HG02938 (cell line): Measurements from ENCODE around the gene KIRREL1.
"Not testable (repeated sequence)": the region's sequence is repeated elsewhere in the genome, so short reads cannot be mapped to it uniquely, and the experiment has no call there.

Experiments
- ATAC-seq: cut with Tn5 transposase; IDR thresholded peaks from one replicate; pipeline ENCODE4 v1.9.1; 2021; ENCODE audit warnings: mild to moderate bottlenecking, moderate library complexity; ENCODE audit not compliant: unreplicated experiment

Gene KIRREL1

DNA sequence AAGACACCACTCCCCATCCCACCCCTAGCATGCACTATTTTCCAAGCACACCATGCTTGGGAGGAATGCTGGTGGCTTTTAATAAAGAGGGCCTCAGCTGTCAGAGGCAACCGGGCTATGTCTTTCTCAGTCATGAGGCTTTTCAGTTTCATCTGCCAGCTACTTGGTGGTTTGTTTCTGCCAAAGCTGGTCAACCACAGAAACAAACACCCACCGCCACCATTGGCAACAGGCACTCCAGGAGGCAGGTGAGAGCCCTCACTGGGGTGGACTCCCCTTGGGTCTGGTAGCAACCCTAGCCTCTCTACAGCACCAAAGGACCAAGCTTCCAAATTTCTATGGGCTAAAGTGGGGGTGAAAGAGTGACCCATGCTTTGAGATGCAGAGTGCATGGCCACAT lies 133.0 kb downstream of the KIRREL1 start:
- ATAC-seq = peak; percentile 43

DNA sequence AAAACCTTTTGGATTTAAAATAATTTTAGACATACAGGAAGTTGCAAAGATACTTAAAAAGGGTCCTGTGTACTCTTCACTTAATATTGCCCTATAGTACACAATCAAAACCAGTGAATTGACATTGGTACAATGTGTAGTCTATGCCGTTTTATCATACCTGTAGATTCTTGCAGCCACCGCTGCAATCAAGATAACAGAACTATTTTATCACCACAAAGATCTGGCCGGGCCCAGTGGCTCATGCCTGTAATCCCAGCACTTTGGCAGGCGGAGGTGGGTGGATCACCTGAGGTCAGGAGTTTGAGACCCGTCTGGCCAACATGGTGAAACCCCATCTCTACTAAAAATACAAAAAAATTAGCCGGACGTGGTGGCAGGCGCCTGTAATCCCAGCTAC lies 135.1 kb downstream of the KIRREL1 start:
- not testable (repeated sequence) for ATAC-seq

- ATAC-seq = no peak
Measured at GRCh38 chr1:158131217-158131616, 137.8 kb downstream of the KIRREL1 start.

DNA sequence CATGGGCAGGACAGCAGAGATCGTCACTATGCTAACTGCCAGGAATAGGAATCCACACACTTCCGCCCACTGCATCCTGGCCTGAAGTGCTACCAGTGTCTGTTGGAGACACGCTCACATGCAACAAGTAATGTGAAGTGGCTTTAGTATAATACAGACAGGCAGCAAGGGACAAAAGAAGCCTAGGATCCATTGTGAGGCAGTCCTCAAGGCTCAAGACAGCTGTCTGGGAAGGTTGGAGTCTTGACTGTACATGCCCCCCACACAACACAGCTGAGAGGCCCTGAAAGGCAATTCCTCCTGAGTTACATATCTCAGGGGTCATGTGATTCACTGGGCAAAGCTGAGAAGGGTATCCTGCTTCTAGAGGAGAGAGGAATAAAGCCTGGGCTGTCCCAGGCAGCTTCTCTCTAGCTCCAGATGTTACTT lies 147.3 kb downstream of the KIRREL1 start:
- ATAC-seq = no peak

GRCh38 chr1:158145173-158145719 lies 151.8 kb downstream of the KIRREL1 start:
- no peak for ATAC-seq

GRCh38 chr1:158146165-158146564 lies 152.7 kb downstream of the KIRREL1 start:
- no peak for ATAC-seq

GRCh38 chr1:158146739-158147138 lies 153.3 kb downstream of the KIRREL1 start:
- ATAC-seq = no peak

- no peak for ATAC-seq
Measured at GRCh38 chr1:158147401-158147800, 154.0 kb downstream of the KIRREL1 start.

GRCh38 chr1:158147869-158148268 lies 154.4 kb downstream of the KIRREL1 start:
- no peak for ATAC-seq

GRCh38 chr1:158148468-158148867 lies 155.0 kb downstream of the KIRREL1 start:
- ATAC-seq = no peak

DNA sequence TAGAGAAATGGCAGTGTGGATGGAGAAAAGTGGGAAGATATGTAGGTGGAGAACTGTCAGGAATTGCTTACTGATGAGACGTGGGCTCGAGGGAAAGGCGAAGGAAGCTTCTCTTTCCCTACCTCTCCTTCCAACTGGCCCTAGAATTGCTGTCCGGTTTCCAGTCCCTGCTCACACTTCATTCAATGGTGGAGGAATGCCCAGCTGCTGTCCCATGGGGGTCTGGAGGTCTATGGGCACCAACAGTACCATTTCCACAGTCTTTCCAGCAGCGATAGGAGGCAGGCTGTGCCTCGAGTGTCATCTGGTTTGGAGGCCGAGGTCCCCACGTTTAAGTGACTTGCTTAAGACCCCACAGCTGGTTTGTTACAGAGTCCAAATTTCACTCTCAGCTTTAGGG lies 155.7 kb downstream of the KIRREL1 start:
- ATAC-seq = no peak
